Mesenchymal stem cell (in vitro differentiated cells and primary cell): ENCODE data around the gene MNAT1.
A peak's percentile ranks its signal among the peaks of the same experiment; 100 is the strongest.

ENCODE experiments used
- DNase-seq: peaks from one replicate; pipeline ENCODE4 v3.0.0-alpha.2; 2013
- H2AFZ ChIP-seq: one replicate; pipeline ENCODE4 v1.6.1; 2013; ENCODE audit warnings: low read depth, mild to moderate bottlenecking, control low read depth, inconsistent platforms, low read length, moderate library complexity
- H2AK5ac ChIP-seq: 2 replicates; pipeline ENCODE4 v1.6.1; 2013; ENCODE audit warnings: low read length, moderate library complexity, mild to moderate bottlenecking, inconsistent platforms; ENCODE audit not compliant: severe bottlenecking
- H2BK120ac ChIP-seq: one replicate; pipeline ENCODE4 v1.6.1; 2013; ENCODE audit warnings: low read depth, mild to moderate bottlenecking, inconsistent platforms, low read length, moderate library complexity
- H2BK12ac ChIP-seq, 2 experiments: one replicate each; pipeline ENCODE4 v1.6.1; 2013; ENCODE audit warnings: inconsistent platforms in 2 of 2, low read length in 2 of 2, mild to moderate bottlenecking in 2 of 2, moderate library complexity in 2 of 2, control low read depth in 1 of 2
- H2BK15ac ChIP-seq: one replicate; pipeline ENCODE4 v1.6.1; 2013; ENCODE audit warnings: mild to moderate bottlenecking, low read depth, inconsistent platforms; ENCODE audit not compliant: poor library complexity, severe bottlenecking
- H2BK5ac ChIP-seq: 2 replicates; pipeline ENCODE4 v1.6.1; 2013; ENCODE audit warnings: low read depth, mild to moderate bottlenecking, low read length, control low read depth, inconsistent platforms; ENCODE audit not compliant: poor library complexity, severe bottlenecking
- H3K14ac ChIP-seq, 2 experiments: one replicate each; pipeline ENCODE4 v1.6.1; 2013; ENCODE audit warnings: inconsistent platforms in 2 of 2, low read length in 2 of 2, control low read depth in 1 of 2, mild to moderate bottlenecking in 1 of 2, moderate library complexity in 1 of 2
- H3K18ac ChIP-seq, 2 experiments: one replicate each; pipeline ENCODE4 v1.6.1; 2013; ENCODE audit warnings: inconsistent platforms in 2 of 2, low read length in 2 of 2, control low read depth in 1 of 2, low read depth in 1 of 2, mild to moderate bottlenecking in 1 of 2
- H3K23ac ChIP-seq, 2 experiments: one replicate each; pipeline ENCODE4 v1.6.1; 2013; ENCODE audit warnings: inconsistent platforms in 2 of 2, low read length in 2 of 2, mild to moderate bottlenecking in 2 of 2, moderate library complexity in 2 of 2, control low read depth in 1 of 2
- H3K27ac ChIP-seq: 2 replicates; pipeline ENCODE4 v1.5.1; 2013; ENCODE audit warnings: mild to moderate bottlenecking, moderate library complexity, low read length, control low read depth, inconsistent platforms; ENCODE audit not compliant: poor library complexity, severe bottlenecking
- H3K27me3 ChIP-seq, 2 experiments: 2 replicates each; pipeline versions ENCODE4 v1.6.1 to v1.7.0; 2013; ENCODE audit warnings: low read length in 2 of 2, mild to moderate bottlenecking in 2 of 2, moderate library complexity in 2 of 2, control low read depth in 1 of 2, inconsistent platforms in 1 of 2; ENCODE audit not compliant: control insufficient read depth in 1 of 2, insufficient read depth in 1 of 2
- H3K36me3 ChIP-seq, 2 experiments: 2 replicates each; pipeline versions ENCODE4 v1.6.1 to v1.7.0; 2013; ENCODE audit warnings: low read length in 2 of 2, control low read depth in 1 of 2, inconsistent platforms in 1 of 2, low read depth in 1 of 2, mild to moderate bottlenecking in 1 of 2; ENCODE audit not compliant: insufficient read depth in 2 of 2, control insufficient read depth in 1 of 2
- H3K4ac ChIP-seq, 2 experiments: one replicate each; pipeline ENCODE4 v1.6.1; 2013; ENCODE audit warnings: inconsistent platforms in 2 of 2, low read length in 2 of 2, mild to moderate bottlenecking in 2 of 2, moderate library complexity in 2 of 2, control low read depth in 1 of 2, low read depth in 1 of 2
- H3K4me1 ChIP-seq: 2 replicates; pipeline ENCODE4 v1.6.1; 2013; ENCODE audit warnings: low read depth, low read length, control low read depth; ENCODE audit not compliant: control insufficient read depth, insufficient read depth
- H3K4me2 ChIP-seq: 2 replicates; pipeline ENCODE4 v1.6.1; 2013; ENCODE audit warnings: low read length, mild to moderate bottlenecking, inconsistent platforms; ENCODE audit not compliant: poor library complexity, severe bottlenecking
- H3K4me3 ChIP-seq, 2 experiments: 2 replicates each; pipeline versions ENCODE4 v1.5.1 to v1.7.0; 2013; ENCODE audit warnings: low read length in 2 of 2, mild to moderate bottlenecking in 2 of 2, control low read depth in 1 of 2, low read depth in 1 of 2; ENCODE audit not compliant: insufficient read depth in 1 of 2
- H3K79me1 ChIP-seq: replicated peaks from 2 replicates; pipeline ENCODE4 v1.6.1; 2013; ENCODE audit warnings: mild to moderate bottlenecking, control low read depth, low read length, inconsistent platforms; ENCODE audit not compliant: poor library complexity, severe bottlenecking
- H3K9ac ChIP-seq: 2 replicates; pipeline ENCODE4 v1.7.0; 2013; ENCODE audit warnings: mild to moderate bottlenecking, low read length, moderate library complexity
- H3K9me3 ChIP-seq: 2 replicates; pipeline ENCODE4 v1.7.0; 2013; ENCODE audit warnings: mild to moderate bottlenecking, low read length; ENCODE audit not compliant: control insufficient read depth
- H4K8ac ChIP-seq: one replicate; pipeline ENCODE4 v1.6.1; 2013; ENCODE audit warnings: inconsistent platforms, mild to moderate bottlenecking, low read length, moderate library complexity
- H4K91ac ChIP-seq: one replicate; pipeline ENCODE4 v1.6.1; 2013; ENCODE audit warnings: mild to moderate bottlenecking, low read length, inconsistent platforms
- WGBS: methylation state at CpG from one replicate; pipeline ENCODE4 v1.1.7; 2013; ENCODE audit warnings: mixed read lengths; 5-methylcytosine and 5-hydroxymethylcytosine counted together

MNAT1 gene

GRCh38 chr14:60971271-60971670, 236.7 kb downstream of the MNAT1 start:
- Histone ChIP-seq H3K4me2 (no peak overlapping the region), H3K18ac (no peak overlapping the region), H2AK5ac (no peak overlapping the region), H3K27me3 (no peaks in the 10 kb centered on the region), H3K9ac (no peak overlapping the region), H3K9me3 (no peaks in the 10 kb centered on the region), H3K23ac (no peak overlapping the region), H4K8ac (no peak overlapping the region), H3K4me1 (no peaks in the 10 kb centered on the region), H3K4ac (no peak overlapping the region), H3K4me3 (no peak overlapping the region), H2AFZ (no peak overlapping the region), H2BK15ac (no peak overlapping the region), H3K14ac (no peak overlapping the region), H3K27ac (no peak overlapping the region), H3K36me3 (peaks cover 6 to 38% of the 10 kb centered on the region in 2 experiments), H2BK120ac (no peak overlapping the region), H2BK5ac (no peak overlapping the region), H2BK12ac (no peak overlapping the region), H4K91ac (no peak overlapping the region), H3K79me1 (peaks cover 13% of the 10 kb centered on the region)
- whole genome bisulfite sequencing, result 40% methylated on average over 2 of the region's 2 CpGs
- no peak for DNase-seq

GRCh38 chr14:60972295-60972694, 237.7 kb downstream of the MNAT1 start:
- Histone ChIP-seq H3K4me1 (no peaks in the 10 kb centered on the region), H3K27ac (no peak overlapping the region), H3K79me1 (peaks cover 13% of the 10 kb centered on the region), H3K14ac (no peak overlapping the region), H4K91ac (no peak overlapping the region), H2BK120ac (no peak overlapping the region), H3K4me2 (no peak overlapping the region), H3K36me3 (peaks cover 6 to 49% of the 10 kb centered on the region in 2 experiments), H3K4me3 (no peak overlapping the region), H3K9me3 (no peaks in the 10 kb centered on the region), H2AFZ (no peak overlapping the region), H2AK5ac (no peak overlapping the region), H2BK5ac (no peak overlapping the region), H2BK12ac (no peak overlapping the region), H3K18ac (peak overlapping the region in 1 of 2 experiments; percentile 8), H4K8ac (no peak overlapping the region), H3K23ac (no peak overlapping the region), H3K9ac (no peak overlapping the region), H3K4ac (no peak overlapping the region), H3K27me3 (no peaks in the 10 kb centered on the region), H2BK15ac (no peak overlapping the region)
- DNase-seq, result no peak
- over 99% methylated on average over 12 of the region's 15 CpGs for WGBS

- DNase-seq, result no peak
- no peak overlapping the region for H3K23ac ChIP-seq
- no peak overlapping the region for H4K8ac ChIP-seq
- no peak overlapping the region for H4K91ac ChIP-seq
- H2BK12ac ChIP-seq, result no peak overlapping the region
- H2AFZ ChIP-seq, result no peak overlapping the region
- no peak overlapping the region for H3K4me3 ChIP-seq
- no peak overlapping the region for H3K4ac ChIP-seq
- WGBS, result 100% methylated on average over 3 of the region's 3 CpGs
- H3K27ac ChIP-seq, result no peak overlapping the region
- no peak overlapping the region for H3K18ac ChIP-seq
- no peak overlapping the region for H2BK15ac ChIP-seq
- no peak overlapping the region for H3K14ac ChIP-seq
- no peak overlapping the region for H2AK5ac ChIP-seq
- no peak overlapping the region for H2BK5ac ChIP-seq
- no peaks in the 10 kb centered on the region for H3K9me3 ChIP-seq
- H2BK120ac ChIP-seq, result no peak overlapping the region
- H3K27me3 ChIP-seq, result no peaks in the 10 kb centered on the region
- H3K36me3 ChIP-seq, result peaks cover 6 to 50% of the 10 kb centered on the region in 2 experiments
- H3K4me1 ChIP-seq, result no peaks in the 10 kb centered on the region
- peaks cover 13% of the 10 kb centered on the region for H3K79me1 ChIP-seq
- H3K9ac ChIP-seq, result no peak overlapping the region
- no peak overlapping the region for H3K4me2 ChIP-seq
Observed at GRCh38 chr14:60973070-60973469, 238.5 kb downstream of the MNAT1 start.

- no peak for DNase-seq
- 95% methylated on average over 5 of the region's 6 CpGs for WGBS
Observed at GRCh38 chr14:60974090-60974651, 239.6 kb downstream of the MNAT1 start.

More at GRCh38 chr14:60974090-60974651, 239.6 kb downstream of the MNAT1 start:
- H2BK12ac ChIP-seq, result no peak overlapping the region
- peaks cover 11% of the 10 kb centered on the region for H3K79me1 ChIP-seq
- no peak overlapping the region for H2AFZ ChIP-seq
- no peak overlapping the region for H3K23ac ChIP-seq
- H3K18ac ChIP-seq, result no peak overlapping the region
- no peak overlapping the region for H4K8ac ChIP-seq
- H3K27ac ChIP-seq, result no peak overlapping the region
- no peak overlapping the region for H4K91ac ChIP-seq
- peaks cover 6 to 57% of the 10 kb centered on the region in 2 experiments for H3K36me3 ChIP-seq
- H3K4me3 ChIP-seq, result no peak overlapping the region
- H3K9me3 ChIP-seq, result no peaks in the 10 kb centered on the region
- H3K14ac ChIP-seq, result no peak overlapping the region
- no peaks in the 10 kb centered on the region for H3K4me1 ChIP-seq
- H2BK15ac ChIP-seq, result no peak overlapping the region
- no peak overlapping the region for H2BK120ac ChIP-seq
- H2AK5ac ChIP-seq, result peak overlapping the region; percentile 73
- no peak overlapping the region for H3K9ac ChIP-seq
- no peak overlapping the region for H2BK5ac ChIP-seq
- no peak overlapping the region for H3K4me2 ChIP-seq
- no peaks in the 10 kb centered on the region for H3K27me3 ChIP-seq
- H3K4ac ChIP-seq, result no peak overlapping the region
